Measurements from ENCODE around the gene TSHZ2. TPM values are rescaled to one million over a fixed set of nuclear protein-coding genes. Genes with fewer than 3 reads are reported as not detected.

TSHZ2 gene
- total and polyA plus RNA-seq, 5 donors from 2014 or later = 1.00 to 41.7 (median 2.1) TPM

GRCh38 chr20:53237461-53237860, 265.3 kb downstream of the TSHZ2 start:
- Mint-ChIP-seq H3K9me3 (peaks cover 0 to 8% (median 5%) of the 10 kb centered on the region in 7 donors), H3K4me1 (no peaks in the 10 kb centered on the region), H3K36me3 (no peaks in the 10 kb centered on the region), H3K4me3 (peak overlapping the region in 1 of 4 donors; percentile 29), H3K27me3 (no peaks in the 10 kb centered on the region), H3K27ac (no peak overlapping the region)
- no peak for DNase-seq
- H3K4me1 ChIP-seq (ENCODE audit: control insufficient read depth, insufficient read depth, low read length, poor library complexity, severe bottlenecking) = no peaks in the 10 kb centered on the region
- H3K36me3 ChIP-seq (ENCODE audit: control insufficient read depth, insufficient read depth, low read length) = no peaks in the 10 kb centered on the region
- ATAC-seq (ENCODE audit: low read depth in 2 of 2) = no peak
- H3K4me3 ChIP-seq (ENCODE audit: low read depth, low read length) = no peak overlapping the region
- H3K27me3 ChIP-seq (ENCODE audit: control insufficient read depth, insufficient read depth, low read length) = no peaks in the 10 kb centered on the region
- no peak overlapping the region for H3K27ac ChIP-seq (ENCODE audit: insufficient read depth, low read length, poor library complexity, severe bottlenecking)
- H3K9me3 ChIP-seq (ENCODE audit: control insufficient read depth in 2 of 2, low read length in 2 of 2) = peaks cover 1 to 7% of the 10 kb centered on the region in 2 experiments

- H3K36me3 ChIP-seq (ENCODE audit: control insufficient read depth, insufficient read depth, low read length) = no peaks in the 10 kb centered on the region
- ATAC-seq (ENCODE audit: low read depth in 2 of 2) = no peak
- Mint-ChIP-seq H3K4me3 (no peak overlapping the region), H3K27me3 (no peaks in the 10 kb centered on the region), H3K27ac (no peak overlapping the region), H3K4me1 (no peaks in the 10 kb centered on the region), H3K9me3 (peaks cover 0 to 9% (median 5%) of the 10 kb centered on the region in 7 donors), H3K36me3 (no peaks in the 10 kb centered on the region)
- peaks cover under 1% of the 10 kb centered on the region for H3K27me3 ChIP-seq (ENCODE audit: control insufficient read depth, insufficient read depth, low read length)
- H3K4me1 ChIP-seq (ENCODE audit: control insufficient read depth, insufficient read depth, low read length, poor library complexity, severe bottlenecking) = no peaks in the 10 kb centered on the region
- peaks cover 1 to 7% of the 10 kb centered on the region in 2 experiments for H3K9me3 ChIP-seq (ENCODE audit: control insufficient read depth in 2 of 2, low read length in 2 of 2)
- no peak overlapping the region for H3K27ac ChIP-seq (ENCODE audit: insufficient read depth, low read length, poor library complexity, severe bottlenecking)
- no peak overlapping the region for H3K4me3 ChIP-seq (ENCODE audit: low read depth, low read length)
- no peak for DNase-seq
These were observed 266.0 kb downstream of the TSHZ2 start for GRCh38 chr20:53238121-53238660.

GRCh38 chr20:53243152-53243551, 271.0 kb downstream of the TSHZ2 start:
- DNase-seq = no peak
- Mint-ChIP-seq H3K9me3 (peaks cover 0 to 4% (median 0%) of the 10 kb centered on the region in 7 donors), H3K27me3 (no peaks in the 10 kb centered on the region), H3K4me3 (no peak overlapping the region), H3K36me3 (no peaks in the 10 kb centered on the region), H3K27ac (no peak overlapping the region), H3K4me1 (no peaks in the 10 kb centered on the region)
- no peak overlapping the region for H3K4me3 ChIP-seq (ENCODE audit: low read depth, low read length)
- H3K27ac ChIP-seq (ENCODE audit: insufficient read depth, low read length, poor library complexity, severe bottlenecking) = no peak overlapping the region
- no peaks in the 10 kb centered on the region for H3K4me1 ChIP-seq (ENCODE audit: control insufficient read depth, insufficient read depth, low read length, poor library complexity, severe bottlenecking)
- H3K36me3 ChIP-seq (ENCODE audit: control insufficient read depth, insufficient read depth, low read length) = no peaks in the 10 kb centered on the region
- H3K27me3 ChIP-seq (ENCODE audit: control insufficient read depth, insufficient read depth, low read length) = peaks cover 3% of the 10 kb centered on the region
- no peaks in the 10 kb centered on the region for H3K9me3 ChIP-seq (ENCODE audit: control insufficient read depth in 2 of 2, low read length in 2 of 2)
- ATAC-seq (ENCODE audit: low read depth in 2 of 2) = no peak

- Mint-ChIP-seq H3K27ac (no peak overlapping the region), H3K4me1 (no peaks in the 10 kb centered on the region), H3K27me3 (no peaks in the 10 kb centered on the region), H3K4me3 (no peak overlapping the region), H3K36me3 (no peaks in the 10 kb centered on the region), H3K9me3 (peaks cover 0 to 4% (median 0%) of the 10 kb centered on the region in 7 donors)
- H3K27ac ChIP-seq (ENCODE audit: insufficient read depth, low read length, poor library complexity, severe bottlenecking) = no peak overlapping the region
- H3K36me3 ChIP-seq (ENCODE audit: control insufficient read depth, insufficient read depth, low read length) = no peaks in the 10 kb centered on the region
- DNase-seq = no peak
- no peak overlapping the region for H3K4me3 ChIP-seq (ENCODE audit: low read depth, low read length)
- H3K4me1 ChIP-seq (ENCODE audit: control insufficient read depth, insufficient read depth, low read length, poor library complexity, severe bottlenecking) = no peaks in the 10 kb centered on the region
- H3K9me3 ChIP-seq (ENCODE audit: control insufficient read depth in 2 of 2, low read length in 2 of 2) = no peaks in the 10 kb centered on the region
- ATAC-seq (ENCODE audit: low read depth in 2 of 2) = no peak
- peaks cover 3% of the 10 kb centered on the region for H3K27me3 ChIP-seq (ENCODE audit: control insufficient read depth, insufficient read depth, low read length)
These were observed 272.6 kb downstream of the TSHZ2 start for GRCh38 chr20:53244711-53245110.

GRCh38 chr20:53245574-53245973, 273.4 kb downstream of the TSHZ2 start:
- H3K4me3 ChIP-seq (ENCODE audit: low read depth, low read length) = no peak overlapping the region
- H3K27me3 ChIP-seq (ENCODE audit: control insufficient read depth, insufficient read depth, low read length) = peaks cover 3% of the 10 kb centered on the region
- Mint-ChIP-seq H3K4me3 (no peak overlapping the region), H3K27ac (no peak overlapping the region), H3K9me3 (peaks cover 0 to 4% (median 0%) of the 10 kb centered on the region in 7 donors), H3K4me1 (no peaks in the 10 kb centered on the region), H3K27me3 (no peaks in the 10 kb centered on the region), H3K36me3 (no peaks in the 10 kb centered on the region)
- H3K9me3 ChIP-seq (ENCODE audit: control insufficient read depth in 2 of 2, low read length in 2 of 2) = no peaks in the 10 kb centered on the region
- H3K36me3 ChIP-seq (ENCODE audit: control insufficient read depth, insufficient read depth, low read length) = no peaks in the 10 kb centered on the region
- ATAC-seq (ENCODE audit: low read depth in 2 of 2) = no peak
- H3K4me1 ChIP-seq (ENCODE audit: control insufficient read depth, insufficient read depth, low read length, poor library complexity, severe bottlenecking) = no peaks in the 10 kb centered on the region
- H3K27ac ChIP-seq (ENCODE audit: insufficient read depth, low read length, poor library complexity, severe bottlenecking) = no peak overlapping the region
- no peak for DNase-seq

- no peak overlapping the region for H3K4me3 Mint-ChIP-seq
- H3K9me3 ChIP-seq (ENCODE audit: control insufficient read depth in 2 of 2, low read length in 2 of 2) = no peaks in the 10 kb centered on the region
- no peaks in the 10 kb centered on the region for H3K36me3 Mint-ChIP-seq
- no peaks in the 10 kb centered on the region for H3K36me3 ChIP-seq (ENCODE audit: control insufficient read depth, insufficient read depth, low read length)
- peaks cover 0 to 4% (median 0%) of the 10 kb centered on the region in 7 donors for H3K9me3 Mint-ChIP-seq
- DNase-seq = no peak
- H3K27ac Mint-ChIP-seq = no peak overlapping the region
- no peaks in the 10 kb centered on the region for H3K4me1 Mint-ChIP-seq
- no peak overlapping the region for H3K4me3 ChIP-seq (ENCODE audit: low read depth, low read length)
- H3K27me3 Mint-ChIP-seq = no peaks in the 10 kb centered on the region
- no peak overlapping the region for H3K27ac ChIP-seq (ENCODE audit: insufficient read depth, low read length, poor library complexity, severe bottlenecking)
- H3K27me3 ChIP-seq (ENCODE audit: control insufficient read depth, insufficient read depth, low read length) = peaks cover 3% of the 10 kb centered on the region
- no peaks in the 10 kb centered on the region for H3K4me1 ChIP-seq (ENCODE audit: control insufficient read depth, insufficient read depth, low read length, poor library complexity, severe bottlenecking)
- ATAC-seq (ENCODE audit: low read depth in 2 of 2) = no peak
These were observed 275.4 kb downstream of the TSHZ2 start for GRCh38 chr20:53247468-53248103.

GRCh38 chr20:53250456-53250855, 278.3 kb downstream of the TSHZ2 start:
- Mint-ChIP-seq H3K27me3 (no peaks in the 10 kb centered on the region), H3K9me3 (peaks cover 0 to 1% (median 0%) of the 10 kb centered on the region in 7 donors), H3K27ac (no peak overlapping the region), H3K36me3 (peaks cover 10% of the 10 kb centered on the region), H3K4me3 (no peak overlapping the region), H3K4me1 (no peaks in the 10 kb centered on the region)
- Histone ChIP-seq H3K4me3 (ENCODE audit: low read depth, low read length) (no peak overlapping the region), H3K27me3 (ENCODE audit: control insufficient read depth, insufficient read depth, low read length) (no peaks in the 10 kb centered on the region), H3K27ac (ENCODE audit: insufficient read depth, low read length, poor library complexity, severe bottlenecking) (no peak overlapping the region), H3K9me3 (ENCODE audit: control insufficient read depth in 2 of 2, low read length in 2 of 2) (no peaks in the 10 kb centered on the region), H3K4me1 (ENCODE audit: control insufficient read depth, insufficient read depth, low read length, poor library complexity, severe bottlenecking) (no peaks in the 10 kb centered on the region), H3K36me3 (ENCODE audit: control insufficient read depth, insufficient read depth, low read length) (no peaks in the 10 kb centered on the region)
- DNase-seq (no peak), ATAC-seq (ENCODE audit: low read depth in 2 of 2) (no peak)

- Histone ChIP-seq H3K27ac (ENCODE audit: insufficient read depth, low read length, poor library complexity, severe bottlenecking) (no peak overlapping the region), H3K36me3 (ENCODE audit: control insufficient read depth, insufficient read depth, low read length) (no peaks in the 10 kb centered on the region), H3K4me1 (ENCODE audit: control insufficient read depth, insufficient read depth, low read length, poor library complexity, severe bottlenecking) (no peaks in the 10 kb centered on the region), H3K9me3 (ENCODE audit: control insufficient read depth in 2 of 2, low read length in 2 of 2) (no peaks in the 10 kb centered on the region), H3K4me3 (ENCODE audit: low read depth, low read length) (no peak overlapping the region), H3K27me3 (ENCODE audit: control insufficient read depth, insufficient read depth, low read length) (no peaks in the 10 kb centered on the region)
- H3K27ac Mint-ChIP-seq = no peak overlapping the region
- ATAC-seq (ENCODE audit: low read depth in 2 of 2) (no peak), DNase-seq (no peak)
- H3K4me1 Mint-ChIP-seq = no peaks in the 10 kb centered on the region
- no peak overlapping the region for H3K4me3 Mint-ChIP-seq
- H3K36me3 Mint-ChIP-seq = peaks cover 10% of the 10 kb centered on the region
- no peaks in the 10 kb centered on the region for H3K27me3 Mint-ChIP-seq
- H3K9me3 Mint-ChIP-seq = peaks cover 0 to 2% (median 0%) of the 10 kb centered on the region in 7 donors
These were observed 279.8 kb downstream of the TSHZ2 start for GRCh38 chr20:53252002-53252401.
